Thymus (tissue), 11 donors: ENCODE measurements around the gene SP140. TPM values are rescaled to one million over a fixed set of nuclear protein-coding genes. Genes with fewer than 3 reads are reported as not detected.
"Not testable (repeated sequence)": the region's sequence is repeated elsewhere in the genome, so short reads cannot be mapped to it uniquely, and the experiment has no call there.

Experiments used
- DNase-seq, 9 donors: peaks; one replicate each; pipeline ENCODE4 v3.0.0-alpha.2; 2013; ENCODE audit warnings: low spot score in 9 of 9, low read depth in 6 of 9, missing footprints in 1 of 9
- H3K27ac ChIP-seq, 2 donors: one replicate each; pipeline ENCODE4 v1.5.1; 2013; ENCODE audit warnings: control low read depth in 1 of 2, low read depth in 1 of 2, low read length in 1 of 2, mild to moderate bottlenecking in 1 of 2, moderate library complexity in 1 of 2
- H3K27me3 ChIP-seq, 2 donors: one replicate each; pipeline ENCODE4 v1.5.1; 2013; ENCODE audit warnings: low read length in 1 of 2; ENCODE audit not compliant: control insufficient read depth in 2 of 2, insufficient read depth in 1 of 2
- H3K36me3 ChIP-seq, 2 donors: one replicate each; pipeline ENCODE4 v1.5.1; 2013; ENCODE audit warnings: low read length in 1 of 2, mild to moderate bottlenecking in 1 of 2, moderate library complexity in 1 of 2; ENCODE audit not compliant: control insufficient read depth in 2 of 2, insufficient read depth in 2 of 2
- H3K4me1 ChIP-seq, 2 donors: one replicate each; pipeline ENCODE4 v1.5.1; 2013; ENCODE audit warnings: low read length in 2 of 2; ENCODE audit not compliant: control insufficient read depth in 2 of 2, insufficient read depth in 2 of 2
- H3K4me3 ChIP-seq, 2 donors: one replicate each; pipeline ENCODE4 v1.5.1; 2013; ENCODE audit warnings: low read length in 2 of 2, control low read depth in 1 of 2, mild to moderate bottlenecking in 1 of 2
- H3K9me3 ChIP-seq, 2 donors: one replicate each; pipeline ENCODE4 v1.5.1; 2013; ENCODE audit warnings: low read length in 1 of 2, mild to moderate bottlenecking in 1 of 2; ENCODE audit not compliant: control insufficient read depth in 2 of 2, insufficient read depth in 1 of 2
- WGBS: extraction: QIAGEN DNeasy Blood & Tissue Kit; methylation state at CpG from one replicate; pipeline ENCODE4 v1.1.7; 2013; 5-methylcytosine and 5-hydroxymethylcytosine counted together
- polyA plus RNA-seq: library from polyadenylated mRNA; stranded (reverse); fragments of 200-250 nt; gene quantifications from one replicate; pipeline ENCODE4 v1.2.3, GENCODE V29; 2013
- total RNA-seq: library from RNA; stranded (reverse); fragments of 120-200 nt; gene quantifications from one replicate; pipeline ENCODE4 v1.2.4, GENCODE V29; 2013
- donor health status: healthy.

Gene SP140
- total and polyA plus RNA-seq, 2 donors = 6.6 to 10.5 TPM

GRCh38 chr2:230264945-230265344 is 39.4 kb downstream of the SP140 start:
- WGBS = 68% methylated on average over 4 of the region's 4 CpGs

GRCh38 chr2:230266638-230267037 is 41.1 kb downstream of the SP140 start:
- no peak overlapping the region for H3K4me3 ChIP-seq
- no peaks in the 10 kb centered on the region for H3K27me3 ChIP-seq
- DNase-seq = no peak
- 95% methylated on average over 4 of the region's 4 CpGs for WGBS
- H3K36me3 ChIP-seq = no peaks in the 10 kb centered on the region
- no peaks in the 10 kb centered on the region for H3K4me1 ChIP-seq
- no peaks in the 10 kb centered on the region for H3K9me3 ChIP-seq
- H3K27ac ChIP-seq = no peak overlapping the region

More at GRCh38 chr2:230264945-230265344, 39.4 kb downstream of the SP140 start:
- not testable (repeated sequence) for H3K4me1 ChIP-seq, H3K4me3 ChIP-seq, DNase-seq, H3K27me3 ChIP-seq, H3K27ac ChIP-seq, H3K9me3 ChIP-seq, H3K36me3 ChIP-seq

GRCh38 chr2:230267059-230267458 is 41.5 kb downstream of the SP140 start:
- DNase-seq = no peak
- no peaks in the 10 kb centered on the region for H3K36me3 ChIP-seq
- no peaks in the 10 kb centered on the region for H3K9me3 ChIP-seq
- no peak overlapping the region for H3K27ac ChIP-seq
- H3K4me3 ChIP-seq = no peak overlapping the region
- H3K27me3 ChIP-seq = no peaks in the 10 kb centered on the region
- H3K4me1 ChIP-seq = no peaks in the 10 kb centered on the region
- WGBS = 94% methylated on average over 1 of the region's 1 CpG

GRCh38 chr2:230267556-230267955 is 42.0 kb downstream of the SP140 start:
- no peak for DNase-seq
- H3K4me3 ChIP-seq = no peak overlapping the region
- no peaks in the 10 kb centered on the region for H3K36me3 ChIP-seq
- 89% methylated on average over 3 of the region's 3 CpGs for WGBS
- no peaks in the 10 kb centered on the region for H3K27me3 ChIP-seq
- no peak overlapping the region for H3K27ac ChIP-seq
- H3K4me1 ChIP-seq = no peaks in the 10 kb centered on the region
- H3K9me3 ChIP-seq = no peaks in the 10 kb centered on the region

- Histone ChIP-seq H3K4me1 (no peaks in the 10 kb centered on the region), H3K27me3 (no peaks in the 10 kb centered on the region), H3K9me3 (no peaks in the 10 kb centered on the region), H3K27ac (no peak overlapping the region), H3K36me3 (no peaks in the 10 kb centered on the region), H3K4me3 (no peak overlapping the region)
- DNase-seq = no peak
- WGBS = 92% methylated on average over 3 of the region's 3 CpGs
These were observed 43.2 kb downstream of the SP140 start for GRCh38 chr2:230268606-230269243.

- H3K36me3 ChIP-seq = no peaks in the 10 kb centered on the region
- no peak overlapping the region for H3K27ac ChIP-seq
- WGBS = 94% methylated on average over 6 of the region's 6 CpGs
- no peaks in the 10 kb centered on the region for H3K4me1 ChIP-seq
- no peak for DNase-seq
- H3K9me3 ChIP-seq = no peaks in the 10 kb centered on the region
- no peak overlapping the region for H3K4me3 ChIP-seq
- no peaks in the 10 kb centered on the region for H3K27me3 ChIP-seq
These were observed 44.2 kb downstream of the SP140 start for GRCh38 chr2:230269715-230270114.

GRCh38 chr2:230282936-230283335 is 57.4 kb downstream of the SP140 start:
- H3K9me3 ChIP-seq = no peaks in the 10 kb centered on the region
- no peaks in the 10 kb centered on the region for H3K4me1 ChIP-seq
- no peak overlapping the region for H3K27ac ChIP-seq
- H3K36me3 ChIP-seq = no peaks in the 10 kb centered on the region
- no peak for DNase-seq
- no peak overlapping the region for H3K4me3 ChIP-seq
- H3K27me3 ChIP-seq = no peaks in the 10 kb centered on the region
- 93% methylated on average over 2 of the region's 2 CpGs for WGBS

- Histone ChIP-seq H3K36me3 (no peaks in the 10 kb centered on the region), H3K27ac (no peak overlapping the region), H3K27me3 (no peaks in the 10 kb centered on the region), H3K4me3 (no peak overlapping the region), H3K4me1 (no peaks in the 10 kb centered on the region), H3K9me3 (no peaks in the 10 kb centered on the region)
- no peak for DNase-seq
- WGBS = 94% methylated on average over 3 of the region's 3 CpGs
These were observed 60.5 kb downstream of the SP140 start for GRCh38 chr2:230286048-230286447.

GRCh38 chr2:230289311-230289710 is 63.8 kb downstream of the SP140 start:
- peak in 8 of 9 donors; percentile 2 to 49 (median 16) for DNase-seq
- H3K36me3 ChIP-seq, H3K27me3 ChIP-seq, H3K4me3 ChIP-seq, H3K27ac ChIP-seq, H3K9me3 ChIP-seq, H3K4me1 ChIP-seq: not testable (repeated sequence)
- WGBS = 89% methylated on average over 4 of the region's 4 CpGs
